SK-N-SH (cell line): ENCODE measurements around the gene CD2. TPM values are rescaled to one million over a fixed set of nuclear protein-coding genes. Genes with fewer than 3 reads are reported as not detected.

Experiments
- CTCF ChIA-PET: fragments of 300-600, 350-600 bp; formaldehyde crosslinking; extraction: SDS; loops from one replicate; lab custom pipeline; 2021; lab: Yijun Ruan, JAX
- POLR2A ChIA-PET: fragments of 350-600 bp; sonication (Branson Sonifier 250); formaldehyde crosslinking; extraction: SDS; loops from one replicate; lab custom pipeline; 2020; ENCODE audit warnings: antibody characterized with exemption, inconsistent platforms; lab: Yijun Ruan, JAX
- DNase-seq: peaks from one replicate; pipeline ENCODE4 v3.0.0; 2012
- H2AFZ ChIP-seq: fragments of 200-600 bp; sonication (generic); 2 replicates; pipeline ENCODE4 v1.8.1; 2016; ENCODE audit warnings: antibody characterized with exemption, mild to moderate bottlenecking, low read depth
- H3F3A ChIP-seq: fragments of 200-600 bp; sonication (generic); replicated peaks from 2 replicates; pipeline ENCODE3; 2016; ENCODE audit warnings: antibody characterized with exemption, mild to moderate bottlenecking; ENCODE audit not compliant: insufficient read depth
- H3K27ac ChIP-seq, 2 experiments: fragments of 200-500 bp in 1 of 2; fragments of 200-600 bp in 1 of 2; sonication (Bioruptor generic) in 1 of 2; sonication (generic), shearing (Covaris generic) in 1 of 2; 2 replicates each; pipeline versions ENCODE4 v1.5.1 to v1.6.1; 2014 to 2016; ENCODE audit warnings: low read depth in 2 of 2, inconsistent platforms in 1 of 2, low read length in 1 of 2, mild to moderate bottlenecking in 1 of 2, mixed read lengths in 1 of 2
- H3K27me3 ChIP-seq: fragments of 200-600 bp; sonication (generic), shearing (Covaris generic); 2 replicates; pipeline ENCODE4 v1.6.1; 2016; ENCODE audit warnings: mixed run types; ENCODE audit not compliant: insufficient read depth
- H3K36me3 ChIP-seq, 2 experiments: fragments of 200-500 bp in 1 of 2; fragments of 200-600 bp in 1 of 2; sonication (Bioruptor generic) in 1 of 2; sonication (generic) in 1 of 2; replicated peaks in 1 of 2; 2 replicates each; pipeline versions ENCODE3 to v1.5.1; 2014 to 2016; ENCODE audit warnings: low read length in 1 of 2, mild to moderate bottlenecking in 1 of 2; ENCODE audit not compliant: insufficient read depth in 2 of 2, control insufficient read depth in 1 of 2
- H3K4me1 ChIP-seq, 2 experiments: fragments of 200-500 bp in 1 of 2; fragments of 200-600 bp in 1 of 2; sonication (Bioruptor generic) in 1 of 2; sonication (generic), shearing (Covaris generic) in 1 of 2; 2 replicates each; pipeline versions ENCODE4 v1.5.1 to v1.6.1; 2014 to 2016; ENCODE audit warnings: low read depth in 1 of 2, low read length in 1 of 2, mixed run types in 1 of 2; ENCODE audit not compliant: insufficient read depth in 2 of 2, control insufficient read depth in 1 of 2
- H3K4me2 ChIP-seq: fragments of 200-600 bp; sonication (generic), shearing (Covaris generic); 2 replicates; pipeline ENCODE4 v1.6.1; 2017; ENCODE audit warnings: mixed run types
- H3K4me3 ChIP-seq, 2 experiments: fragments of 200-500 bp in 1 of 2; fragments of 200-600 bp in 1 of 2; sonication (Bioruptor generic) in 1 of 2; sonication (generic), shearing (Covaris generic) in 1 of 2; 2 replicates each; pipeline versions ENCODE4 v1.5.1 to v1.8.1; 2014 to 2016; ENCODE audit warnings: low read depth in 2 of 2, inconsistent platforms in 1 of 2, low read length in 1 of 2, mild to moderate bottlenecking in 1 of 2, mixed read lengths in 1 of 2, moderate library complexity in 1 of 2
- H3K79me2 ChIP-seq: fragments of 200-600 bp; sonication (generic); 2 replicates; pipeline ENCODE4 v1.8.1; 2017; ENCODE audit warnings: mild to moderate bottlenecking; ENCODE audit not compliant: insufficient read depth
- H3K9ac ChIP-seq: fragments of 200-600 bp; sonication (generic); 2 replicates; pipeline ENCODE4 v1.6.1; 2017; ENCODE audit warnings: mixed run types
- H3K9me2 ChIP-seq: fragments of 200-600 bp; sonication (generic); 2 replicates; pipeline ENCODE4 v1.6.1; 2017; ENCODE audit warnings: mixed run types
- H3K9me3 ChIP-seq: fragments of 200-600 bp; sonication (generic); 2 replicates; pipeline ENCODE4 v1.6.1; 2017; ENCODE audit warnings: mixed run types, mild to moderate bottlenecking, moderate library complexity
- H4K20me1 ChIP-seq: fragments of 200-600 bp; sonication (generic); 2 replicates; pipeline ENCODE4 v1.6.1; 2017; ENCODE audit warnings: mild to moderate bottlenecking, mixed run types; ENCODE audit not compliant: insufficient read depth
- EZH2phosphoT487 ChIP-seq: fragments of 200-600 bp; sonication (generic); IDR thresholded peaks from 2 replicates; pipeline ENCODE4 v1.6.1; 2017; ENCODE audit warnings: low read depth, mixed run types, mild to moderate bottlenecking, antibody characterized with exemption, moderate library complexity, borderline replicate concordance
- FOXM1 ChIP-seq: IDR thresholded peaks from 2 replicates; pipeline ENCODE4 v1.4.0; 2012; ENCODE audit warnings: low read depth, mild to moderate bottlenecking
- MXI1 ChIP-seq: IDR thresholded peaks from 2 replicates; pipeline ENCODE4 v1.6.1; 2012; ENCODE audit warnings: mild to moderate bottlenecking, low read depth, low read length, improper control_type of control experiment
- RCOR1 ChIP-seq: fragments of 150-350 bp; IDR thresholded peaks from 2 replicates; pipeline ENCODE4 v1.6.1; 2017; ENCODE audit warnings: antibody characterized with exemption, low read length
- RFX5 ChIP-seq: IDR thresholded peaks from 2 replicates; pipeline ENCODE4 v1.6.1; 2012; ENCODE audit warnings: mild to moderate bottlenecking, improper control_type of control experiment, low read length
- RXRA ChIP-seq: IDR thresholded peaks from 2 replicates; pipeline ENCODE4 v1.4.0; 2012; ENCODE audit warnings: low read depth, mild to moderate bottlenecking, borderline replicate concordance
- SIN3A ChIP-seq: IDR thresholded peaks from 2 replicates; pipeline ENCODE4 v1.6.1; 2012; ENCODE audit warnings: low read depth, mild to moderate bottlenecking, low read length, moderate library complexity, borderline replicate concordance
- SMC3 ChIP-seq: IDR thresholded peaks from 2 replicates; pipeline ENCODE4 v1.6.1; 2012; ENCODE audit warnings: low read depth, low read length, improper control_type of control experiment
- TCF12 ChIP-seq: IDR thresholded peaks from 2 replicates; pipeline ENCODE4 v1.4.0; 2012
- WGBS: methylation state at CpG from one replicate; pipeline ENCODE4 v1.1.6; 2017; ENCODE audit warnings: low lambda C conversion rate; 5-methylcytosine and 5-hydroxymethylcytosine counted together
- polyA plus RNA-seq, 3 experiments: library from polyadenylated mRNA; depleted of rRNA; stranded (reverse); fragments of >200 nt; gene quantifications; 2 replicates each; pipeline ENCODE4 v1.2.3, GENCODE V29; 2012
- TF ChIP-seq, protein P1 (sequence below): IDR thresholded peaks from 2 replicates; pipeline ENCODE4; 2012
- TF ChIP-seq, protein P2 (sequence below): IDR thresholded peaks from 2 replicates; pipeline ENCODE4 v1.4.0; 2012; ENCODE audit warnings: low read depth, borderline replicate concordance
- TF ChIP-seq, protein P3 (sequence below): IDR thresholded peaks from 2 replicates; pipeline ENCODE4 v1.4.0; 2012; ENCODE audit warnings: low read depth, borderline replicate concordance
- TF ChIP-seq, protein P4 (sequence below): fragments of 150-350 bp; IDR thresholded peaks from 2 replicates; pipeline ENCODE4 v1.6.1; 2017; ENCODE audit warnings: antibody characterized with exemption, low read length, low read depth, borderline replicate concordance

The CD2 gene, protein sequence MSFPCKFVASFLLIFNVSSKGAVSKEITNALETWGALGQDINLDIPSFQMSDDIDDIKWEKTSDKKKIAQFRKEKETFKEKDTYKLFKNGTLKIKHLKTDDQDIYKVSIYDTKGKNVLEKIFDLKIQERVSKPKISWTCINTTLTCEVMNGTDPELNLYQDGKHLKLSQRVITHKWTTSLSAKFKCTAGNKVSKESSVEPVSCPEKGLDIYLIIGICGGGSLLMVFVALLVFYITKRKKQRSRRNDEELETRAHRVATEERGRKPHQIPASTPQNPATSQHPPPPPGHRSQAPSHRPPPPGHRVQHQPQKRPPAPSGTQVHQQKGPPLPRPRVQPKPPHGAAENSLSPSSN
- not detected in 2 replicates for polyA plus RNA-seq (2012; rRNA removed)
- polyA plus RNA-seq (2012; cell fraction: cytosol; rRNA removed): not detected in 2 replicates
- polyA plus RNA-seq (2012; cell fraction: nucleus; rRNA removed): not detected in 2 replicates

DNA sequence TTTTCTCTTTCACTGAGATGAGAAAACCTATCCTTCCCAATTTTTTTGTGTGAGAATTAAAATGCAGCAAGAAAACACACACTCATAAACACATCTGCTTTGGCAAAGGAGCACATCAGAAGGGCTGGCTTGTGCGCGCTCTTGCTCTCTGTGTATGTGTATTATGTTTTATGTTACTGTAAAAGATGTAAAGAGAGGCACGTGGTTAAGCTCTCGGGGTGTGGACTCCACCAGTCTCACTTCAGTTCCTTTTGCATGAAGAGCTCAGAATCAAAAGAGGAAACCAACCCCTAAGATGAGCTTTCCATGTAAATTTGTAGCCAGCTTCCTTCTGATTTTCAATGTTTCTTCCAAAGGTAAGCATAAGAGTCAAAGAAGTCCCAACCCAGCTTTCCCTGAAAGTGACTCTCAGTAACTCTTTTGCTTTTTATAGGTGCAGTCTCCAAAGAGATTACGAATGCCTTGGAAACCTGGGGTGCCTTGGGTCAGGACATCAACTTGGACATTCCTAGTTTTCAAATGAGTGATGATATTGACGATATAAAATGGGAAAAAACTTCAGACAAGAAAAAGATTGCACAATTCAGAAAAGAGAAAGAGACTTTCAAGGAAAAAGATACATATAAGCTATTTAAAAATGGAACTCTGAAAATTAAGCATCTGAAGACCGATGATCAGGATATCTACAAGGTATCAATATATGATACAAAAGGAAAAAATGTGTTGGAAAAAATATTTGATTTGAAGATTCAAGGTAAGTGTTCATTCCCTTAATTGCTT, at the start of gene CD2:
Gene CD2 (plus strand): TSS at position 233 of the 780 bp plus-strand sequence. CDS start 63 bp downstream, at position 296.
- CTCF ChIA-PET: interaction anchor here (1.4 to 3.4 kb wide), 3 partner anchors 10 to 180 kb away, joined by 3 to 16 read pairs (median 5); no protein-coding TSS in a partner anchor

More for the DNA sequence above, at the start of gene CD2:
- H3F3A ChIP-seq: no peaks in the 10 kb centered on the region
- H3K4me3 ChIP-seq: no peak within 1 kb of the TSS
- no peaks in the 10 kb centered on the region for H3K36me3 ChIP-seq
- H2AFZ ChIP-seq: no peak within 1 kb of the TSS
- H3K27ac ChIP-seq: no peak within 1 kb of the TSS
- TF ChIP-seq RXRA: no peak
- TF ChIP-seq RCOR1: no peak
- no peak for TF ChIP-seq MXI1
- TF ChIP-seq FOXM1: no peak
- TF ChIP-seq, protein P1, sequence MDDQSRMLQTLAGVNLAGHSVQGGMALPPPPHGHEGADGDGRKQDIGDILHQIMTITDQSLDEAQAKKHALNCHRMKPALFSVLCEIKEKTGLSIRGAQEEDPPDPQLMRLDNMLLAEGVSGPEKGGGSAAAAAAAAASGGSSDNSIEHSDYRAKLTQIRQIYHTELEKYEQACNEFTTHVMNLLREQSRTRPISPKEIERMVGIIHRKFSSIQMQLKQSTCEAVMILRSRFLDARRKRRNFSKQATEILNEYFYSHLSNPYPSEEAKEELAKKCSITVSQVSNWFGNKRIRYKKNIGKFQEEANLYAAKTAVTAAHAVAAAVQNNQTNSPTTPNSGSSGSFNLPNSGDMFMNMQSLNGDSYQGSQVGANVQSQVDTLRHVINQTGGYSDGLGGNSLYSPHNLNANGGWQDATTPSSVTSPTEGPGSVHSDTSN: no peak
- TF ChIP-seq, protein P2, sequence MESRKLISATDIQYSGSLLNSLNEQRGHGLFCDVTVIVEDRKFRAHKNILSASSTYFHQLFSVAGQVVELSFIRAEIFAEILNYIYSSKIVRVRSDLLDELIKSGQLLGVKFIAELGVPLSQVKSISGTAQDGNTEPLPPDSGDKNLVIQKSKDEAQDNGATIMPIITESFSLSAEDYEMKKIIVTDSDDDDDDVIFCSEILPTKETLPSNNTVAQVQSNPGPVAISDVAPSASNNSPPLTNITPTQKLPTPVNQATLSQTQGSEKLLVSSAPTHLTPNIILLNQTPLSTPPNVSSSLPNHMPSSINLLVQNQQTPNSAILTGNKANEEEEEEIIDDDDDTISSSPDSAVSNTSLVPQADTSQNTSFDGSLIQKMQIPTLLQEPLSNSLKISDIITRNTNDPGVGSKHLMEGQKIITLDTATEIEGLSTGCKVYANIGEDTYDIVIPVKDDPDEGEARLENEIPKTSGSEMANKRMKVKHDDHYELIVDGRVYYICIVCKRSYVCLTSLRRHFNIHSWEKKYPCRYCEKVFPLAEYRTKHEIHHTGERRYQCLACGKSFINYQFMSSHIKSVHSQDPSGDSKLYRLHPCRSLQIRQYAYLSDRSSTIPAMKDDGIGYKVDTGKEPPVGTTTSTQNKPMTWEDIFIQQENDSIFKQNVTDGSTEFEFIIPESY: no peak
- no peak for TF ChIP-seq SMC3
- no peak for TF ChIP-seq EZH2phosphoT487
- no peak for TF ChIP-seq RFX5
- TF ChIP-seq SIN3A: no peak
- no peak for TF ChIP-seq TCF12
- TF ChIP-seq, protein P3, sequence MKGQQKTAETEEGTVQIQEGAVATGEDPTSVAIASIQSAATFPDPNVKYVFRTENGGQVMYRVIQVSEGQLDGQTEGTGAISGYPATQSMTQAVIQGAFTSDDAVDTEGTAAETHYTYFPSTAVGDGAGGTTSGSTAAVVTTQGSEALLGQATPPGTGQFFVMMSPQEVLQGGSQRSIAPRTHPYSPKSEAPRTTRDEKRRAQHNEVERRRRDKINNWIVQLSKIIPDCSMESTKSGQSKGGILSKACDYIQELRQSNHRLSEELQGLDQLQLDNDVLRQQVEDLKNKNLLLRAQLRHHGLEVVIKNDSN: no peak
- TF ChIP-seq, protein P4, sequence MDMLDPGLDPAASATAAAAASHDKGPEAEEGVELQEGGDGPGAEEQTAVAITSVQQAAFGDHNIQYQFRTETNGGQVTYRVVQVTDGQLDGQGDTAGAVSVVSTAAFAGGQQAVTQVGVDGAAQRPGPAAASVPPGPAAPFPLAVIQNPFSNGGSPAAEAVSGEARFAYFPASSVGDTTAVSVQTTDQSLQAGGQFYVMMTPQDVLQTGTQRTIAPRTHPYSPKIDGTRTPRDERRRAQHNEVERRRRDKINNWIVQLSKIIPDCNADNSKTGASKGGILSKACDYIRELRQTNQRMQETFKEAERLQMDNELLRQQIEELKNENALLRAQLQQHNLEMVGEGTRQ: no peak
- no peaks in the 10 kb centered on the region for H3K27me3 ChIP-seq
- no peaks in the 10 kb centered on the region for H3K79me2 ChIP-seq
- H3K9ac ChIP-seq: no peak within 1 kb of the TSS
- H3K4me1 ChIP-seq: no peaks in the 10 kb centered on the region
- POLR2A ChIA-PET: no interaction called here
- H3K9me3 ChIP-seq: no peaks in the 10 kb centered on the region
- WGBS: 52% methylated on average over 7 of the region's 7 CpGs
- no peak for DNase-seq
- no peak within 1 kb of the TSS for H3K4me2 ChIP-seq
- no peaks in the 10 kb centered on the region for H4K20me1 ChIP-seq
- H3K9me2 ChIP-seq: no peaks in the 10 kb centered on the region
